Astrocyte (in vitro differentiated cells and primary cell): ENCODE data around the gene REXO1. TPM values are rescaled to one million over a fixed set of nuclear protein-coding genes. Genes with fewer than 3 reads are reported as not detected.

ENCODE experiments used
- DNase-seq: peaks from one replicate; pipeline ENCODE4 v3.0.0-alpha.2; 2010; ENCODE audit warnings: low read depth
- FAIRE-seq: peaks from 2 replicates; lab custom pipeline; 2011; peaks lifted over from hg19 to GRCh38; lab: Jason Lieb, UNC
- H2AFZ ChIP-seq: 2 replicates; pipeline ENCODE4 v1.6.0; 2012; ENCODE audit warnings: low read depth, low read length, inconsistent platforms
- H3K27ac ChIP-seq: 2 replicates; pipeline ENCODE4 v1.5.1; 2011; ENCODE audit warnings: low read depth, low read length, inconsistent platforms
- H3K27me3 ChIP-seq: 2 replicates; pipeline ENCODE4 v1.6.0; 2011; ENCODE audit warnings: low read length, inconsistent platforms; ENCODE audit not compliant: insufficient read depth
- H3K36me3 ChIP-seq: 2 replicates; pipeline ENCODE4 v1.5.1; 2011; ENCODE audit warnings: low read length, inconsistent platforms; ENCODE audit not compliant: insufficient read depth
- H3K4me1 ChIP-seq: 2 replicates; pipeline ENCODE4 v1.5.1; 2011; ENCODE audit warnings: low read length, inconsistent platforms; ENCODE audit not compliant: insufficient read depth
- H3K4me2 ChIP-seq: 2 replicates; pipeline ENCODE4 v1.6.0; 2012; ENCODE audit warnings: low read length, inconsistent platforms
- H3K4me3 ChIP-seq: 2 replicates; pipeline ENCODE4 v1.5.1; 2011; ENCODE audit warnings: low read depth, mild to moderate bottlenecking, low read length, inconsistent platforms; ENCODE audit not compliant: insufficient read depth
- H3K79me2 ChIP-seq: 2 replicates; pipeline ENCODE4 v1.6.0; 2012; ENCODE audit warnings: mild to moderate bottlenecking, low read length, inconsistent platforms; ENCODE audit not compliant: insufficient read depth
- H3K9ac ChIP-seq: 2 replicates; pipeline ENCODE4 v1.6.0; 2012; ENCODE audit warnings: mild to moderate bottlenecking, low read length, inconsistent platforms
- H3K9me3 ChIP-seq: 2 replicates; pipeline ENCODE4 v1.5.1; 2012; ENCODE audit warnings: low read depth, mild to moderate bottlenecking, low read length, inconsistent platforms; ENCODE audit not compliant: insufficient read depth
- H4K20me1 ChIP-seq: 2 replicates; pipeline ENCODE4 v1.6.0; 2012; ENCODE audit warnings: low read length, inconsistent platforms; ENCODE audit not compliant: insufficient read depth
- H3K27ac Mint-ChIP-seq: one replicate; pipeline ENCODE4 v1.8.0; 2021; ENCODE audit warnings: mild to moderate bottlenecking, mixed read lengths; ENCODE audit not compliant: unreplicated experiment
- H3K27me3 Mint-ChIP-seq: one replicate; pipeline ENCODE4 v1.8.0; 2021; ENCODE audit warnings: low read depth, mixed read lengths; ENCODE audit not compliant: unreplicated experiment
- H3K36me3 Mint-ChIP-seq: one replicate; pipeline ENCODE4 v1.8.0; 2021; ENCODE audit warnings: low read depth, mixed read lengths; ENCODE audit not compliant: unreplicated experiment
- H3K4me1 Mint-ChIP-seq: one replicate; pipeline ENCODE4 v1.8.0; 2021; ENCODE audit warnings: low read depth, mixed read lengths; ENCODE audit not compliant: unreplicated experiment
- H3K4me3 Mint-ChIP-seq: one replicate; pipeline ENCODE4 v1.8.0; 2021; ENCODE audit warnings: mild to moderate bottlenecking, moderate library complexity, mixed read lengths; ENCODE audit not compliant: unreplicated experiment
- H3K9me3 Mint-ChIP-seq: one replicate; pipeline ENCODE4 v1.8.0; 2021; ENCODE audit warnings: mild to moderate bottlenecking, mixed read lengths; ENCODE audit not compliant: unreplicated experiment
- EZH2 ChIP-seq: IDR thresholded peaks from 2 replicates; pipeline ENCODE4 v1.6.1; 2012; ENCODE audit warnings: mild to moderate bottlenecking, low read length, inconsistent platforms; ENCODE audit not compliant: insufficient read depth
- total RNA-seq: library from RNA; stranded (reverse); gene quantifications from 2 replicates; pipeline ENCODE4 v1.2.1, GENCODE V29; 2021
- TF ChIP-seq, protein P1 (sequence below): IDR thresholded peaks from 2 replicates; pipeline ENCODE4 v1.5.1; 2011; ENCODE audit warnings: low read depth, mild to moderate bottlenecking, inconsistent platforms, low read length, moderate library complexity; ENCODE audit not compliant: insufficient read depth

The REXO1 gene
- total RNA-seq, 1 donor from 2014 or later: 35.5 TPM

DNA sequence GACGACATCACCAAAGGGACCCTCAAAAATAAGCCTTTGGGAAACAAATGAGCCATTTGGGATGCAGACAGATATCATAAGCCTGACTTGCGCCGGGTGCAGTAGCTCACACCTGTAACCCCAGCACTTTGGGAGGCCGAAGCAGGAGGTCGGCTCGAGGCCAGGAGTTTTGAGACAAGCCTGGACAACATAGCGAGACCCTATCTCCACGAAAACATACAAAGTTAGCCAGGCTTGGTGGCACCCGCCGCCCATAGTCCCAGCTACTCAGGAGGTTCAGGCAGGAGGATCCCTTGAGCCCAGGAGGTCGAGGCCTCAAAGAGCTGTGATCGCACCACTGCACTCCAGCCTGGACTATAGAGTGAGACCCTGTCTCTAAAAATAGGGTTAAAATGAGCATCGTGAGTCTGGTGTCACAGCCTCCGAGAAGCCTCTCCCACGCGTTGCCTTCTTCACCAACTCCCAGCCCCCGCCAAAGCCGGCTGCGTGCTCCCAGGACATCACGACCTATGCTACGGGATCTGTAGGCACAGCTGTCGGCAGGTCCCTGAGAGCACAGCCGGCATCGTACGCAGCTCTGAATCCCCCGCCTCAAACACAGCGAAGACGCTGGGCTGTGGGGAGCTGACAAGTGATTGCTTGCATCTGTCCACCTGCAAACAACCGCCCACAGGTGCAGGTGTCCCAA, 1.6 kb downstream of the REXO1 start:
- Mint-ChIP-seq H3K9me3 (no peaks in the 10 kb centered on the region), H3K27me3 (no peaks in the 10 kb centered on the region), H3K4me3 (peak overlapping the region; percentile 95), H3K36me3 (no peaks in the 10 kb centered on the region), H3K27ac (peak overlapping the region; percentile 99), H3K4me1 (peaks cover 13% of the 10 kb centered on the region)
- H3K9ac ChIP-seq: peak overlapping the region; percentile 99
- peaks cover 14% of the 10 kb centered on the region for H3K4me1 ChIP-seq
- H3K36me3 ChIP-seq: no peaks in the 10 kb centered on the region
- peak overlapping the region; percentile 100 for H3K27ac ChIP-seq
- no peak overlapping the region for H2AFZ ChIP-seq
- H3K4me2 ChIP-seq: peak overlapping the region; percentile 96
- H3K4me3 ChIP-seq: peak overlapping the region; percentile 96
- DNase-seq (no peak), FAIRE-seq (no peak)
- peaks cover 72% of the 10 kb centered on the region for H3K79me2 ChIP-seq
- no peaks in the 10 kb centered on the region for H3K27me3 ChIP-seq
- H4K20me1 ChIP-seq: peaks cover 81% of the 10 kb centered on the region
- TF ChIP-seq EZH2: no peak
- TF ChIP-seq, protein P1, sequence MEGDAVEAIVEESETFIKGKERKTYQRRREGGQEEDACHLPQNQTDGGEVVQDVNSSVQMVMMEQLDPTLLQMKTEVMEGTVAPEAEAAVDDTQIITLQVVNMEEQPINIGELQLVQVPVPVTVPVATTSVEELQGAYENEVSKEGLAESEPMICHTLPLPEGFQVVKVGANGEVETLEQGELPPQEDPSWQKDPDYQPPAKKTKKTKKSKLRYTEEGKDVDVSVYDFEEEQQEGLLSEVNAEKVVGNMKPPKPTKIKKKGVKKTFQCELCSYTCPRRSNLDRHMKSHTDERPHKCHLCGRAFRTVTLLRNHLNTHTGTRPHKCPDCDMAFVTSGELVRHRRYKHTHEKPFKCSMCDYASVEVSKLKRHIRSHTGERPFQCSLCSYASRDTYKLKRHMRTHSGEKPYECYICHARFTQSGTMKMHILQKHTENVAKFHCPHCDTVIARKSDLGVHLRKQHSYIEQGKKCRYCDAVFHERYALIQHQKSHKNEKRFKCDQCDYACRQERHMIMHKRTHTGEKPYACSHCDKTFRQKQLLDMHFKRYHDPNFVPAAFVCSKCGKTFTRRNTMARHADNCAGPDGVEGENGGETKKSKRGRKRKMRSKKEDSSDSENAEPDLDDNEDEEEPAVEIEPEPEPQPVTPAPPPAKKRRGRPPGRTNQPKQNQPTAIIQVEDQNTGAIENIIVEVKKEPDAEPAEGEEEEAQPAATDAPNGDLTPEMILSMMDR: no peak
- H3K9me3 ChIP-seq: no peaks in the 10 kb centered on the region

DNA sequence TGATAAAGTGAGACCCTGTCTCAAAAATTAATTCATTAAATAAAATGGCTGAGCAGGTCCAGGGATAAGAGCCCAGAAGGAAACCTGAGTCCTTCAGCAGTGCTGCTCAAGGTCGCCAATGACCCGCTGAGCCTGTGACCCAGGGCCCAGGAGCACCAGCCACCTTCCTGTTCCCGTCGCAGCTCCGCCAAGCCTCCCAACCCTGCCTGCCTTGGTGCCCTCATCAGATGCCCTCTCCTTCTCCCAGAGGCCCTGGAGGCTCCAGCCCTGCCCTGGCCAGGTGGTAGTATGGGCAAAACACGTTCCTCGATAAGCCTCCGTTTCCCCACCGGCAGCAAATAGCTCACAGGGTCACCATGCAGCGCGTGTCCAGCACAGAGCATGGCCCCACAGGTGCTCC, 2.6 kb downstream of the REXO1 start:
- Histone ChIP-seq H3K9ac (no peak overlapping the region), H3K4me3 (no peak overlapping the region), H3K27me3 (no peaks in the 10 kb centered on the region), H3K36me3 (no peaks in the 10 kb centered on the region), H3K27ac (no peak overlapping the region), H3K4me2 (no peak overlapping the region), H4K20me1 (peaks cover 81% of the 10 kb centered on the region), H3K4me1 (peaks cover 14% of the 10 kb centered on the region), H2AFZ (no peak overlapping the region), H3K9me3 (no peaks in the 10 kb centered on the region), H3K79me2 (peaks cover 82% of the 10 kb centered on the region)
- Mint-ChIP-seq H3K4me1 (peaks cover 9% of the 10 kb centered on the region), H3K27ac (peak overlapping the region; percentile 83), H3K4me3 (no peak overlapping the region), H3K9me3 (no peaks in the 10 kb centered on the region), H3K36me3 (no peaks in the 10 kb centered on the region), H3K27me3 (no peaks in the 10 kb centered on the region)
- no peak for FAIRE-seq
- no peak for DNase-seq
- TF ChIP-seq, protein P1: no peak
- TF ChIP-seq EZH2: no peak

GRCh38 chr19:1845125-1845515, 3.2 kb downstream of the REXO1 start:
- Histone ChIP-seq H3K4me3 (no peak overlapping the region), H2AFZ (no peak overlapping the region), H3K9me3 (no peaks in the 10 kb centered on the region), H3K4me1 (peaks cover 14% of the 10 kb centered on the region), H3K9ac (no peak overlapping the region), H3K27me3 (no peaks in the 10 kb centered on the region), H3K79me2 (peaks cover 87% of the 10 kb centered on the region), H4K20me1 (peaks cover 85% of the 10 kb centered on the region), H3K4me2 (no peak overlapping the region), H3K36me3 (no peaks in the 10 kb centered on the region), H3K27ac (no peak overlapping the region)
- no peaks in the 10 kb centered on the region for H3K36me3 Mint-ChIP-seq
- H3K9me3 Mint-ChIP-seq: no peaks in the 10 kb centered on the region
- H3K4me1 Mint-ChIP-seq: peaks cover 14% of the 10 kb centered on the region
- H3K27ac Mint-ChIP-seq: no peak overlapping the region
- DNase-seq (no peak), FAIRE-seq (no peak)
- no peaks in the 10 kb centered on the region for H3K27me3 Mint-ChIP-seq
- no peak for TF ChIP-seq EZH2
- TF ChIP-seq, protein P1: no peak
- no peak overlapping the region for H3K4me3 Mint-ChIP-seq
